ENCODE results near the gene FCHSD2. TPM values are rescaled to one million over a fixed set of nuclear protein-coding genes. Genes with fewer than 3 reads are reported as not detected.
"Not testable (repeated sequence)": the region's sequence is repeated elsewhere in the genome, so short reads cannot be mapped to it uniquely, and the experiment has no call there.

The FCHSD2 gene
- polyA plus RNA-seq, 10 donors, result 21.6 to 32.2 (median 25.8) TPM

DNA sequence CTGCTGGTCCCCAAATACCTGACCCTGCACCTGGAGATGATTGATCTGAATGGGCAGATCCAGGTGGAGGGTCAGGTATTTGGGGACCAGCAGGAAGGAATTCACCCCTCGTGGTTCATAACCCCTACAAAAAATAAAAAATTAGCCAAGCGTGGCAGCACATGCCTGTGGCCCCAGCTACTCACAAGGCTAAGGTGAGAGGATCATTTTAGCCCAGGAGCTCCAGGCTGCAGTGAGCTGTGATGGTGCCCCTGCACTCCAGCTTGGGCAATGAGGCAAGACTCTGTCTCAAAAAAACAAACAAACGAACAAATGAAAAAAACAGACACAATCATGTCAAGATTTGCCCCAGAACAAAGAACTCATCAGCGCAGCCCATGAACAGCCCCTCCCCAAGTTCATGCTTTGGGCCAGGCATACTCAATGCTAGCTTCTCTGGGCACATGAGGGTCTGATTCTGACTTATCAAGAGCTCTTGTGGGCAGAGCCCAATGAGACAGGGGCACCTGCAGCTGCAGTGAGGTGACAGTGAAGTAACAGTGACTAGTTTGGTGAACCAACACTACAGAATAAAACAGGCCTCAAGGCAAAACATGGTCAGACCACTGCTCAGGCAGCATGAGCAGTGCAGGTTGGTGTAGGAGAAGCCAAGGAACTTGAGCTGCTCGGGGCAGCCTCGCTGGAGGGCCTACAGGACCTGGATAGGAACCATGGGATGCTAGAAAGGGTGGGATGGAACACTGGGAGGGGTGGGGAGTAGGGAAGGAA lies 10.2 kb upstream of the FCHSD2 start:
- DNase-seq, result no peak

GRCh38 chr11:73151416-73151815 lies 9.3 kb upstream of the FCHSD2 start:
- no peak for DNase-seq

DNA sequence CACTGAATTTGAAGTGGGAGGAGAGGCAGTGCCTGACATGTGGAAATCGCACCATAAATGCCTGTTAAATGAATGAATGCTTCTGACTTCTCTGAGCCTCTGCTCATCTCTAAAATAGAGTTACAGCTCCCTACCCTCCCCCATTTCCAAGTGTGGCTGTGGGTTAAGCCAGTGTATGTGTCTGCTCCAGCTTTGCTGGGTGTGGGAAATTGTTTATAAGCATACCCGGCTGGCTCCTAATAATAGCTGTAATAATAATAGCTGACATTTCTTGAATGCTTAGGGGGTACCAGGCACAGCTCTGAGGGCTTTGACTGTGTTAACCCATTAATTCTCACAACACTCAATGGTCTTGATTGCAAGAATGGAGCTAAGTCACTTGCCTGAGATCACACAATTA lies 7.0 kb upstream of the FCHSD2 start:
- DNase-seq, result no peak

DNA sequence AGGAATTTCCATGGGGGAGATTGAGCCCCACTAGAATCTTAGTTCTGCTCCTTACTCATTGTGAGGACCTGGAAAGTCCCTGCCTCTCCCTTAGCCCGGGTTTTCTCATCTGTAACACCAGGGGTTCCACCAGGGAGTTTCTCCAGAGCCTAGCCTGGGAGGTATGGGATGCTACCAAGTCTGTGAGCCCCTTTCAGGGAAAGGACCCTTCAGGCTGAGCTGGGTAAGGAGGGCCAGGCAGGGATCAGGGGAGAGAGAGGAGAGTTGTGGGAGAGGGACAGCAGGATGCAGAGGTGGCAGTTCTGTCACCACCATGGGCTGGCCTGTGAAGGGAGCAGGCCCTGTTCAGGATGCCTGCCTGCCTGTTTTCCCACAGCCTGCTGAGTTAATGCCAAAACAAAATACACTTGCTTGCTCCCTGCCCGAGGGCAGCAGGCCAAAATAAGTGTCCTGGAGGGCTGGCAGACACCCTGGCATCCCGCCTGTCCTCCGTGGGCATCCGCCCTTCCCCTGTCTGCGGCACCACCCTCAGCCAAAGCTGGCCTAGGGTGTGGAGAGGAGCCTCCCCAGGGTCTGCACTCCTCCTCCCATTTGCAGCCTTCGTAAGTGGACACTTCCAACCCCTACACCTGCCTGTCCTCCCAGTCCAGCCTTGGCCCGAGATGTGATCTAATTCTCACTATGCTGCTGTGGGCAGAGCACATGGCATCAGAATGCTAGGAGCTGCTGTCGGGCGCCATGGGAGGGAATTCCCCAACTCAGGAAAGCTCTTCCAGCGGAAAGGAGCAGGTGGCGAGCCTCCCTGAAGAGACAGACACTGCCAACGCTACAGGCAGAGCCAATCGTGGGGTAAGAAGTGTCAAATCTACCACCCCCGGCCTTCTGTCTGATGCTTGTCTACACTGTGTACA lies 5.9 kb upstream of the FCHSD2 start:
- DNase-seq, result peak; percentile 45 to 60 (median 54)

- no peak for DNase-seq
These were observed 4.0 kb upstream of the FCHSD2 start for GRCh38 chr11:73145986-73146575.

GRCh38 chr11:73143126-73143838 lies 1.2 kb upstream of the FCHSD2 start:
- peak in 1 of 3 donors; percentile 58 for DNase-seq

GRCh38 chr11:73141309-73142127 lies 600 bp downstream of the FCHSD2 start:
- DNase-seq, result peak; percentile 59 to 94 (median 82)

GRCh38 chr11:73141031-73141308 lies 1.1 kb downstream of the FCHSD2 start:
- peak in 1 of 3 donors; percentile 58 for DNase-seq

DNA sequence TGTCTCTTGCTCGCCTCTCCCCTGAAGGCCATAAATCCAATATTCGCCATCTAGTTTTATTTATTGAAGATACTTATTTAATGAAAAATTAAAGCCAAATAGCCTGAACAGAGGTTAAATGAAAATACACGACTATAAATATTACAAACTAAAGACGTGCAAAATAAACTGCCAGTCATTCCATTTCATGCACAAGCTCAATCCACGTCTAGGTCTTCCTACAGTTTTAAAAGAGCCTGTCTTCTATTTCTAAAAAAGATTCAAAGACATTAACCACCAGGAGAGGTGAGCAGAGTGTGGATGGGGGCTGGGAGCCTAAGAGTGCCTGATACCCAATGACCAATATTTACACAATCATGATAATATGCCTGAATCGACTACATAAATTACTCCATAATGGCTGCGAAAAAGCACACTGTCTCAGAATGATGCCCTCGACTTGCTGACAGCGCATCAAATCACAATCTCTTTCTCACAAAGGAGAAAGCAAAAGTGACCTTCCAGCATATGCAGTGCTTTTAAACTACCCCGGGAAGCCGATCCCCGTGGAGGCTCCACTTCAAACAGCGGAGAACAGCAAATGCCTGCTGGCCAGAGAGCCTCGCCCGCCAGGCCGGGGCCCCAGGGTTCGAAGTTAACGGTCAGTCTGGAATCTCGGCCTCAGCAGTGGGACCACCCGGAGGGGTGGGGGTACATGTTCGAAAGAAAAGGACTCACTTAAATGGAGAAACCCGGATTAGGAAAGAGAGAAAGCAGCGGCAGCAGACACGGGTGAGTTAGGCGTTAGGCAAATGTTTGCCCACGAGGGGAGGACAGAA lies 1.7 kb downstream of the FCHSD2 start:
- no peak for DNase-seq

GRCh38 chr11:73139476-73140198 lies 2.5 kb downstream of the FCHSD2 start:
- DNase-seq, result no peak

- DNase-seq, result no peak
These were observed 4.2 kb downstream of the FCHSD2 start for GRCh38 chr11:73137944-73138274.

DNA sequence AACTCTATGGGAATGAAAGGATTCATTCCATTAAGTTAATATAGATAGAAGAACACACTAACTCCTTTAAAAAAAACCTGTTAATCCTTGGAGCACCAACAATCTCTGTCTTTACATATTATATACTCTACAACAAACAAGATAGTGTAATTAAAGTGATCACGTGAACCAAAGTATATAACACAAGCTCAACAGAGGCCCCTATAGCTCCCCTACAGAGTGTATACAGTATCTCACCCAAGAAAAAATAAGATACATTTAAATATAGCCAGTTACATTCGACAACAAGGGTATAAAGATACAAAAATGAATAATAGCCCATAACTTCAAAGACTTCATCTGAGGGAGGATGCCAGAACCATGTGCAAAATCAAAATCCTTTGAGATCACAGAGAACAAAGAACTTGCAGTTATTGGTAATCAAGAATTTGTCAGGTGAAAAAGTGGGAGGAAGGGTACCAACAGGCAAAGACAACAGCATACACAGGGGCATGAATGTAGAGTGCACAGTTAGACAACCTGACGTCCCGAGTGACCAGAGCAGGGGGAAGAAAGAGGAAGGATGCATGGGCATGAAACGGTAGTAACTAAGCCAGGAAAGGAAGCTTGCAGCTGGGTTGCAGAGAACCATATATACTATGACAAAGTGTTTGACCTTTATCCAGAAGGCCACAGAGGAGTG lies 4.7 kb downstream of the FCHSD2 start:
- DNase-seq, result no peak

GRCh38 chr11:73136722-73137121 lies 5.4 kb downstream of the FCHSD2 start:
- DNase-seq, result not testable (repeated sequence)

DNA sequence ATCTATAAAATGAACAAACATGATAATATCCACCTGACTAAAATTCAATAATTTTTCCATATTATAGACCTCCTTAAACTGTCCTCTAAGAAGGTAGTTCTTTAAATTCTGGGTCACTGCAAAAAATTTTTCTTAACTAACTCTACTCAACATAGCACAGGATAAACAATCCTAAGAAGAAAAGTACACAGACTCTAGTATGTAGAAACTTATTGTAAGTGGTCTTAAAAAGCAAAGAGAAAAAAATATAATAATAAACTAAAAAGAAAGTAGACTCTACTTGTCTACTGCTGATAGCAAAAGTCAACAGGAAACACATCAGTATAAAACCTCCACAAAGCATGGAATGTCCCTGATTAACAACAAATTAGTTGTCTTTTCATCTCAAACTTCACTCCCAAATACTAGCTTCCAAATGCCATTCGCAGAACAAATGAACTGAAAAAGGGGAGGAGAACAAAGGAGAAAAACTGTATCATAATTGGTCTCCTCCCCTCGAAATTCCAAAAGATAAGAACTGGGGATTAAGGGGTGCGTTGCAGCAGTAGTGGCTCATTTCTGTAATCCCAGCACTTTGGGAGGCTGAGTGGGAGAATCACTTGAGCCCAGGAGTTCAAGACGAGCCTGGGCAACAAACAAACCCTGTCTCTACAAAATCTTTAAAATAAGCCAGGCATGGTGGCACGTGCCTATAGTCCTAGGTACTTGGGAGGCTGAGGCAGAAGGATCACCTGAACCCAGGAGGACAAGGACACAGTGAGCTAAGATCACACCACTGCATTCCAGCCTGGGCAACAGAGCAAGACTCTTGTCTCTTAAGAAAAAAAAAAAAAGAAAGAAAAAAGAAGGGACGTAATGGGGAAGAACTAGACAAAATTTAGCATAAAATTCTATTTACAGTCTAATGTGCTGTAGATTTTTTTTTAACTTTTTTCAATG lies 6.5 kb downstream of the FCHSD2 start:
- no peak for DNase-seq

GRCh38 chr11:73132349-73132748 lies 9.8 kb downstream of the FCHSD2 start:
- not testable (repeated sequence) for DNase-seq

DNA sequence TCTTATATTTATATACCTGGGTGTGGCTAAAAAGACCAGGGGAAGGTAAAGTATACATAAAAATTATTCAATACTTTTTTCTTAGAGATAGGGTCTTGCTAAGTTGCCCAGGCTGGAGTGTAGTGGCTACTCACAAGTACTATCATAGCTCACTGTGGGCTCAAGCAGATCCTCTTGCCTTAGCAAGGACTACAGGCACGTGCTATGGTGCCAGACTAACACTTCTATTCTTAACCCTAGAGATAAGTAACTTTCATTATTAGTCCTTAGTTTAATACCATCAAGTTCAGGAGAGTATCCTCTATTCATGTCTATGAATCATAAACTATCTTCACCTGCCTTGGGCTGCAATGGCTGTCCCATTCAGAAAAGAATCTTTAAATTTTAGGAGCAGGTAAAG lies 11.9 kb downstream of the FCHSD2 start:
- no peak for DNase-seq

DNA sequence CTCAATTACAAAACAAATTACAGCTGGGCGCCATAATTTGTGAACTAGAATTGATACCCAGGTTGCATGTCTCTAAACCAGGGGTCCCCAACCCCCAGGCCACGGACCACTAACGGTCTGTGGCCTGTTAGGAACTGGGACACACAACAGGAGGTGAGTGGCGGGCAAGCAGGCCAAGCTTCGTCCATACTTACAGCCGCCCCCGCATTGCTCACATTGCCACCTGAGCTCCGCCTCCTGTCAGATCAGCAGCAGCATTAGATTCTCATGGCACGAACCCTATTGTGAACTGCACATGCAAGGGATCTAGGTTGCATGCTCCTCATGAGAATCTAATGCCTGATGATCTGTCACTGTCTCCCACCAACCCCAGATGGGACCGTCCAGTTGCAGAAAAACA lies 12.9 kb downstream of the FCHSD2 start:
- no peak for DNase-seq

All from muscle of back (tissue), 11 donors.